ENCODE measurements around the gene RNF183.

The RNF183 gene

GRCh38 chr9:113267911-113268566 is 35.1 kb downstream of the RNF183 start:
- TF ChIP-seq CTCF (IDR thresholded peaks at IDR 0.05; ENCODE audit: insufficient read depth, low read depth, low read length, missing control alignments) = no peak
- DNase-seq (ENCODE audit: low read depth) = no peak
- H3K4me3 ChIP-seq (ENCODE audit: low read length) = no peak overlapping the region

- DNase-seq (ENCODE audit: low read depth) = no peak
- no peak for TF ChIP-seq CTCF (IDR thresholded peaks at IDR 0.05; ENCODE audit: insufficient read depth, low read depth, low read length, missing control alignments)
- H3K4me3 ChIP-seq (ENCODE audit: low read length) = no peak overlapping the region
These were observed 37.0 kb downstream of the RNF183 start for GRCh38 chr9:113266174-113266573.

GRCh38 chr9:113261917-113262671 is 41.1 kb downstream of the RNF183 start:
- no peak for DNase-seq (ENCODE audit: low read depth)
- no peak for TF ChIP-seq CTCF (IDR thresholded peaks at IDR 0.05; ENCODE audit: insufficient read depth, low read depth, low read length, missing control alignments)
- H3K4me3 ChIP-seq (ENCODE audit: low read length) = no peak overlapping the region

- no peak for DNase-seq (ENCODE audit: low read depth)
These were observed 44.9 kb downstream of the RNF183 start for GRCh38 chr9:113258282-113258681.

GRCh38 chr9:113257863-113258262 is 45.3 kb downstream of the RNF183 start:
- no peak for DNase-seq (ENCODE audit: low read depth)
- no peak overlapping the region for H3K4me3 ChIP-seq (ENCODE audit: low read length)
- no peak for TF ChIP-seq CTCF (IDR thresholded peaks at IDR 0.05; ENCODE audit: insufficient read depth, low read depth, low read length, missing control alignments)

More at GRCh38 chr9:113258282-113258681, 44.9 kb downstream of the RNF183 start:
- H3K4me3 ChIP-seq (ENCODE audit: low read length) = no peak overlapping the region
- no peak for TF ChIP-seq CTCF (IDR thresholded peaks at IDR 0.05; ENCODE audit: insufficient read depth, low read depth, low read length, missing control alignments)

GRCh38 chr9:113255438-113255837 is 47.7 kb downstream of the RNF183 start:
- no peak for TF ChIP-seq CTCF (IDR thresholded peaks at IDR 0.05; ENCODE audit: insufficient read depth, low read depth, low read length, missing control alignments)
- H3K4me3 ChIP-seq (ENCODE audit: low read length) = no peak overlapping the region
- DNase-seq (ENCODE audit: low read depth) = no peak

Measured in epithelial cell of esophagus (primary cell).